Measurements from ENCODE around the gene ZBTB2.

DNA sequence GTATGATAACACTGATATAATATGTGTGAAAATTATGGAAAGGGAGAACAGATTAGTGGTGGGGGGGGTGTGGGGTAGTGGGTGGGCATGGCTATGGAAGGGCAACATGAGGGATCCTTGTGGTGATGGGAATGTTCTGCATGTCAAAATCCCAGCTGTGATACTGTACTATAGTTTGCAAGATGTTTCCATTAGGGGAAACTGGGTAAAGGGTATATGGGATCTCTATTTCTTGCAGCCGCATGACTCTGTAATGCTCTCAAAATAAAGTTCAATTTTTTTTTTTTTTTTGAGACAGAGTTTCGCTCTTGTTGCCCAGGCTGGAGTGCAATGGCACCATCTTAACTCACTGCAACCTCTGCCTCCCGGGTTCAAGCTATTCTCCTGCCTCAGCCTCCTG lies 14.3 kb downstream of the ZBTB2 start:
- no peak for TF ChIP-seq POLR2AphosphoS5 (IDR thresholded peaks at IDR 0.05)
- TF ChIP-seq POLR2A (IDR thresholded peaks at IDR 0.05), result no peak
- TF ChIP-seq, protein P1, sequence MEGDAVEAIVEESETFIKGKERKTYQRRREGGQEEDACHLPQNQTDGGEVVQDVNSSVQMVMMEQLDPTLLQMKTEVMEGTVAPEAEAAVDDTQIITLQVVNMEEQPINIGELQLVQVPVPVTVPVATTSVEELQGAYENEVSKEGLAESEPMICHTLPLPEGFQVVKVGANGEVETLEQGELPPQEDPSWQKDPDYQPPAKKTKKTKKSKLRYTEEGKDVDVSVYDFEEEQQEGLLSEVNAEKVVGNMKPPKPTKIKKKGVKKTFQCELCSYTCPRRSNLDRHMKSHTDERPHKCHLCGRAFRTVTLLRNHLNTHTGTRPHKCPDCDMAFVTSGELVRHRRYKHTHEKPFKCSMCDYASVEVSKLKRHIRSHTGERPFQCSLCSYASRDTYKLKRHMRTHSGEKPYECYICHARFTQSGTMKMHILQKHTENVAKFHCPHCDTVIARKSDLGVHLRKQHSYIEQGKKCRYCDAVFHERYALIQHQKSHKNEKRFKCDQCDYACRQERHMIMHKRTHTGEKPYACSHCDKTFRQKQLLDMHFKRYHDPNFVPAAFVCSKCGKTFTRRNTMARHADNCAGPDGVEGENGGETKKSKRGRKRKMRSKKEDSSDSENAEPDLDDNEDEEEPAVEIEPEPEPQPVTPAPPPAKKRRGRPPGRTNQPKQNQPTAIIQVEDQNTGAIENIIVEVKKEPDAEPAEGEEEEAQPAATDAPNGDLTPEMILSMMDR (IDR thresholded peaks at IDR 0.05), result no peak

Measured in upper lobe of left lung (tissue), 4 donors.